Measurements from ENCODE around the gene KIFBP.
"Not testable (repeated sequence)": the region's sequence is repeated elsewhere in the genome, so short reads cannot be mapped to it uniquely, and the experiment has no call there.

Gene KIFBP, protein sequence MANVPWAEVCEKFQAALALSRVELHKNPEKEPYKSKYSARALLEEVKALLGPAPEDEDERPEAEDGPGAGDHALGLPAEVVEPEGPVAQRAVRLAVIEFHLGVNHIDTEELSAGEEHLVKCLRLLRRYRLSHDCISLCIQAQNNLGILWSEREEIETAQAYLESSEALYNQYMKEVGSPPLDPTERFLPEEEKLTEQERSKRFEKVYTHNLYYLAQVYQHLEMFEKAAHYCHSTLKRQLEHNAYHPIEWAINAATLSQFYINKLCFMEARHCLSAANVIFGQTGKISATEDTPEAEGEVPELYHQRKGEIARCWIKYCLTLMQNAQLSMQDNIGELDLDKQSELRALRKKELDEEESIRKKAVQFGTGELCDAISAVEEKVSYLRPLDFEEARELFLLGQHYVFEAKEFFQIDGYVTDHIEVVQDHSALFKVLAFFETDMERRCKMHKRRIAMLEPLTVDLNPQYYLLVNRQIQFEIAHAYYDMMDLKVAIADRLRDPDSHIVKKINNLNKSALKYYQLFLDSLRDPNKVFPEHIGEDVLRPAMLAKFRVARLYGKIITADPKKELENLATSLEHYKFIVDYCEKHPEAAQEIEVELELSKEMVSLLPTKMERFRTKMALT

GRCh38 chr10:68988530-68989316 is at the start of gene KIFBP:
Gene KIFBP (plus strand): TSS chr10:68988803. CDS start chr10:68988833, 30 bp downstream.
- in situ Hi-C loops (cut with MboI; ENCODE audit: low sequenced_read_pairs), result no loop called here

DNA sequence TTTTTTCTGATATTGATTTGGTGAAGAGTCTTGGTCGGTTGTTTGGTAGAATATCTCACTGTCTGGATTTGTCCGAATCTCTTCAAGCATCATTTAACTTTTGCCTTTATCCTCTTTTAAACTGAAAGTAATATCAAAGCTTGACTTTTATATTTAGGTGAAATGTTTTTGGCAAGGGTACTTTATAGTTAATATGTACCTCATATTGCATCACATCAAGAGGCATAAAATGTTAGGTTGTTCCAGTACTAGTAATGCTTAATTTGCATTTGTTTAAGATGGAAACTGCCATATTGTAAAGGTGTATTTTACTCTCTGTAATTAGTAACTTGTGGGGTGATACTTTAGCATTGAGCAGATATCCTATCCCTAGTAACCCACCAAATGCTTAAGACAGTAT is 49.7 kb upstream of the KIFBP start:
- in situ Hi-C loops (cut with MboI; ENCODE audit: low sequenced_read_pairs), result no loop called here

GRCh38 chr10:68940917-68941316 is 47.7 kb upstream of the KIFBP start:
- in situ Hi-C loops (cut with MboI; ENCODE audit: low sequenced_read_pairs), result not testable (repeated sequence)

DNA sequence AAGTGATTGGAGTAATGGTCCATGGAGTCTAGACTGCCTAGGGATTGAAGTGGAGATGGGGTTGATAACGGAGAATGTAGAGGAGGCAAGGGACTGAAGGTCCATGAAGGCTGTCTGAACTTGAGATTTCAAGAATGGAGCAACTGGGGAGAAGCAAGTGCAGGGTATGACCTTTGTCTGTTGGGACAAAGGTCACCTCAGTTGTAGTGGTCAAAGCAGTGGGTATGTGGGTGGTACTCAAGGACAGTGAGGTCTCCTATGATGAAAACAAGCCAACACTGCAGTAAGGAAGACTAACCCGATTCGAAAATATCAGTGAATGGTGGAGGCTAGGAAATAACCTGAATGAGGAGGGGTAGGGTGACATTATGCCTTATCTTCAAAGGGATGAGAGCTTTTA is 38.0 kb upstream of the KIFBP start:
- in situ Hi-C loops (cut with MboI; ENCODE audit: low sequenced_read_pairs), result no loop called here

DNA sequence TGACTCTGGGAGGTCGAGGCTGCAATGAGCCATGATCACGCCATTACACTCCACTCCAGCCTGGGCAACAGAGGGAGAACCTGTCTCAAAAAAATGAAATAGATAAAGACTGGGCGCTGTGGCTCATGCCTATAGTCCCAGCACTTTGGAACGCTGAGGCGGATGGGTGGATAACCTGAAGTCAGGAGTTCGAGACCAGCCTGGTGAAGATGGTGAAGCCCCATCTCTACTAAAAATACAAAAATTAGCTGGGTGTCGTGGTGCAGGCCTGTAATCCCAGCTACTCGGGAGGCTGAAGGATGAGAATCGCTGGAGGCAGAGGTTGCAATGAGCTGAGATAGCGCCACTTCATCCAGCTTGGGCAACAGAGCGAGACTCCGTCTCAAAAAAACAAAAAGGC is 33.7 kb upstream of the KIFBP start:
- in situ Hi-C loops (cut with MboI; ENCODE audit: low sequenced_read_pairs), result no loop called here

DNA sequence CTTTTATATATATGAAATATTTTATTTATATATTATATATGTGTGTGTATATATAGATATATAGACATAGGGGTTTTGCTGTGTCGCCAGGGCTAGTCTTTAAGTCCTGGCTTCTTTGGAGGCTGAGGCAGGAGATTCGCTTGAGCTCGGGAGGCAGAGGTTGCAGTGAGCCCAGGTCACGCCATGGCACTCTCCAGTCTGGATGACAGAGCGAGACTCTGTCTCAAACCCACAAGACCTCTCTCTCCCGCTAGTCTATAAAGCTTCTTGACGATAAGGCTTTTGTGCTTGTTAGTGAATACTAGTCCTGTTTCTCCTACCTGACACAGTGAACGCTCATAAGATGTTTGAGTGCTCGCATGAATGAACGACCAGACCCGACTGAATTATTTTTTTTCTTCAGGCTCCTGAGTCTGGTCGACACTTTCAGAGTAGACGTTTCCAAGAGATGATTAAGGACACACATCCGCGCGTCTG is 33.2 kb upstream of the KIFBP start:
- in situ Hi-C loops (cut with MboI; ENCODE audit: low sequenced_read_pairs), result no loop called here

GRCh38 chr10:68955832-68956532 is 32.6 kb upstream of the KIFBP start, which contains the start of gene DDX21:
Gene DDX21 (plus strand): TSS chr10:68956170. CDS start chr10:68956226, 56 bp downstream.
- in situ Hi-C loops (cut with MboI; ENCODE audit: low sequenced_read_pairs), result no loop called here

GRCh38 chr10:68957284-68957615 is 31.4 kb upstream of the KIFBP start:
- in situ Hi-C loops (cut with MboI; ENCODE audit: low sequenced_read_pairs), result no loop called here

DNA sequence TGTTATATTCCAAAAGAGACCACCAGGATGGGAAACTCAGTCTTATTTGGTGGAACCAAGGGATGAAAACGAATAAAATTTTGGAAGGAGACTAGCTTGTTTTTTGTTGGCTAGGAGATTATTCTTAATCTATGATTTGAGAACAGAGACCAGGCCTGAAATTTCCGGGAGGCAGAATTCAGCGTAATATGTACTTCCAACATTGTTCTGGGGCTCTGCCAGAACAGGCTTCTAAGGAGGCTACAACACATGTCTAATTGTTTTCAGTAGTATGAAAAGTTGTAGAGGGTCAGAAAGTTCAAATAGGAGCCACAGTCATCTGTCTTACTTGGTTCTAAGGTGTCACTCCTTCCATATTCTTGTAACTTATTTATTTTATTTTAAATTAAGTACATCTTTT is 30.9 kb upstream of the KIFBP start:
- in situ Hi-C loops (cut with MboI; ENCODE audit: low sequenced_read_pairs), result no loop called here

- in situ Hi-C loops (cut with MboI; ENCODE audit: low sequenced_read_pairs), result no loop called here
Observed at GRCh38 chr10:68959695-68960527, 28.7 kb upstream of the KIFBP start.

- in situ Hi-C loops (cut with MboI; ENCODE audit: low sequenced_read_pairs), result no loop called here
Observed at GRCh38 chr10:68963151-68963550, 25.5 kb upstream of the KIFBP start.

DNA sequence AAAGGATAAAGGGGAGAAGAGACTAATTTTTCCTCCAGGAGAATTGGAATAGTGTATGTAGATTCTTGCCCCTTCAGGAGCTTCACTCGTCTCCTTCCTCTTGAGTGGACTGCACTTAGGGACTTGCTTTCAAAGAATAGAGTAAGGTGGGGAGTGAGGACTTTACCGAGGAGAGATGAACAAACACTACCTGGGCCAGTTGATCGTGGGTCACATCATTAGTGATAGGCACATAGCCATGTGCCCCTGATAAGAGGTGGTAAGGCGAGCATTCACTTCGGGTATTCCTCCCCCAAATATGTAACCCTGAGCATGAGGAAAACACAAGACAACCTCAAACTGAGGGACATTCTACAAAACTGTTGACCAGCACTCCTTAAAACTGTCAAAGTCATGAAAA is 14.6 kb upstream of the KIFBP start:
- in situ Hi-C loops (cut with MboI; ENCODE audit: low sequenced_read_pairs), result no loop called here

- in situ Hi-C loops (cut with MboI; ENCODE audit: low sequenced_read_pairs), result not testable (repeated sequence)
Observed at GRCh38 chr10:68975936-68976473, 12.6 kb upstream of the KIFBP start.

- in situ Hi-C loops (cut with MboI; ENCODE audit: low sequenced_read_pairs), result not testable (repeated sequence)
Observed at GRCh38 chr10:68979738-68980137, 8.9 kb upstream of the KIFBP start.

DNA sequence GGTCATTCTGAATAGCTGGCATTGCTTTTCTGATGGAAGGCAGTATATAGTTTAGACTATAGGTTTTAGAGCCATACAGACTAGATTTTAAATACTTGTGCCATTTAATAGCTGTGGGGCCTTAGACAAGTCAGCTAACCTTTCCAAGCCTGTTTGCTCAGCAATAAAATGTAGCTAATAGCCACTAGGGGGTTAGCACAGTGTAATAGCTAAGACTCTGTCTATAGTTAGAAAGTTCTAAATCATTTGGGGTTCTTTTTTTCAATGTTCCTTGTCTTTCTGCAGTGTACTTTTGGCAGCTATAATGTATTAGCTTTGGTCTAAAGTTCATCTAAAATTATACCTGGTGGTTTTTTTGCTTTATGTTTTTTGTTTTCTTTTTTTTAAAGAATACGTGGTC is 7.5 kb upstream of the KIFBP start:
- in situ Hi-C loops (cut with MboI; ENCODE audit: low sequenced_read_pairs), result no loop called here

DNA sequence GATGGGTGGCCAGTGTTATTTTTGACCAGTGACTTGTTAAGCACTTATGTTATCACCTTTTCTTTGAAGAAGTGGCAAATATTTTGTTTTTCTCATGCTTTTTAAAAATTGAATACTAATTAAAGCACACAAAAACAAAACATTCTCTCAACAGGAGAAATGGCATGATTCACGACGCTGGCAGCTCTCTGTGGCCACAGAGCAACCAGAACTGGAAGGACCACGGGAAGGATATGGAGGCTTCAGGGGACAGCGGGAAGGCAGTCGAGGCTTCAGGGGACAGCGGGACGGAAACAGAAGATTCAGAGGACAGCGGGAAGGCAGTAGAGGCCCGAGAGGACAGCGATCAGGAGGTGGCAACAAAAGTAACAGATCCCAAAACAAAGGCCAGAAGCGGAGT is 6.2 kb upstream of the KIFBP start:
- in situ Hi-C loops (cut with MboI; ENCODE audit: low sequenced_read_pairs), result no loop called here

- in situ Hi-C loops (cut with MboI; ENCODE audit: low sequenced_read_pairs), result no loop called here
Observed at GRCh38 chr10:68987611-68988010, 992 bp upstream of the KIFBP start.

DNA sequence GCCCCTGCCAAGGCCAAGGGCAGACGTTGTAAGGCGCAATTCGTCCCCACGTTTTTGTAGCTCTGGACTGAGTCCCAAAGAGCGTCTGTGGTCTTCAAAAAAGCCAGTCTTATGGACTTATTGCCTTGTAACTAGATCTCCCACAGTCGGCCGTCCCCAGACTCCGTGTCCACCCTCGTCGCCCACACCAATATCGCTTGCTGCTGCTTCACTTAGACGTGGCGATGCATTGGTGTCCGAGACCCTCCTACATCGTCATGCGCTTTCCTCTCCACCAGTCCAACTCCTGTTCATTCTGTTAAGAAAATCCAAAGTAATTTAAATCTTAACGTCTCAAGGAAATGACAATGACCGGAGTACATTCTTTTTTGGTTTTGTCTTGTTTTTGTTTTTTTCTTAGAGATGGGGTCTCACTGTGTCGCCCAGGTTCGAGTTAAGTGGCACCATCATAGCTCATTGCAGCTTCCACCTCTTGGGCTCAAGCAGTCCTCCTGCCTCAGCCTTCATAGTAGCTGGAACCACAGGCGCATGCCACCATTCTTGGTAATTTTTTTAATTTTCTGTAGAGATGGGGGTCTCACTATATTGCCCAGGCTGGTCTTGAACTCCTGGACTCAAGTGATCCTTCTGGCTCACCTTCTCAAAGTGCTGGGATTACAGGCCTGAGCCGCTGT is 851 bp downstream of the KIFBP start:
- in situ Hi-C loops (cut with MboI; ENCODE audit: low sequenced_read_pairs), result no loop called here

Data from hTERT RPE-1 (cell line).